Effector memory CD4-positive, alpha-beta T cell (primary cell): ENCODE measurements around the gene MPIG6B.
A peak's percentile ranks its signal among the peaks of the same experiment; 100 is the strongest.

Experiments
- DNase-seq, 3 donors: peaks; one replicate each; pipeline ENCODE4 v3.0.0-alpha.2; 2020
- H3K27ac ChIP-seq: 2 replicates; pipeline ENCODE4 v1.7.0; 2013; ENCODE audit warnings: mild to moderate bottlenecking, low read length, moderate library complexity; ENCODE audit not compliant: insufficient read depth, poor library complexity, severe bottlenecking
- H3K27me3 ChIP-seq: replicated peaks from 2 replicates; pipeline ENCODE4 v1.7.0; 2013; ENCODE audit warnings: mild to moderate bottlenecking, low read length; ENCODE audit not compliant: insufficient read depth, control insufficient read depth, poor library complexity, severe bottlenecking
- H3K36me3 ChIP-seq: 2 replicates; pipeline ENCODE4 v1.7.0; 2013; ENCODE audit warnings: mild to moderate bottlenecking, low read length, moderate library complexity; ENCODE audit not compliant: control insufficient read depth, insufficient read depth
- H3K4me1 ChIP-seq: 2 replicates; pipeline ENCODE4 v1.7.0; 2013; ENCODE audit warnings: low read length, mild to moderate bottlenecking; ENCODE audit not compliant: control insufficient read depth, insufficient read depth, poor library complexity, severe bottlenecking
- H3K4me3 ChIP-seq: 2 replicates; pipeline ENCODE4 v1.7.0; 2013; ENCODE audit warnings: low read length, low read depth, mild to moderate bottlenecking; ENCODE audit not compliant: insufficient read depth, poor library complexity, severe bottlenecking
- H3K9me3 ChIP-seq: 2 replicates; pipeline ENCODE4 v1.7.0; 2013; ENCODE audit warnings: mild to moderate bottlenecking, low read length, moderate library complexity; ENCODE audit not compliant: control insufficient read depth

Gene MPIG6B

GRCh38 chr6:31729515-31729978 is 6.4 kb downstream of the MPIG6B start:
- Histone ChIP-seq H3K9me3 (no peaks in the 10 kb centered on the region), H3K27ac (peak overlapping the region; percentile 67), H3K4me3 (peak overlapping the region; percentile 72), H3K4me1 (peaks cover 26% of the 10 kb centered on the region), H3K27me3 (no peaks in the 10 kb centered on the region), H3K36me3 (peaks cover 21% of the 10 kb centered on the region)
- peak; percentile 58 to 76 (median 66) for DNase-seq

DNA sequence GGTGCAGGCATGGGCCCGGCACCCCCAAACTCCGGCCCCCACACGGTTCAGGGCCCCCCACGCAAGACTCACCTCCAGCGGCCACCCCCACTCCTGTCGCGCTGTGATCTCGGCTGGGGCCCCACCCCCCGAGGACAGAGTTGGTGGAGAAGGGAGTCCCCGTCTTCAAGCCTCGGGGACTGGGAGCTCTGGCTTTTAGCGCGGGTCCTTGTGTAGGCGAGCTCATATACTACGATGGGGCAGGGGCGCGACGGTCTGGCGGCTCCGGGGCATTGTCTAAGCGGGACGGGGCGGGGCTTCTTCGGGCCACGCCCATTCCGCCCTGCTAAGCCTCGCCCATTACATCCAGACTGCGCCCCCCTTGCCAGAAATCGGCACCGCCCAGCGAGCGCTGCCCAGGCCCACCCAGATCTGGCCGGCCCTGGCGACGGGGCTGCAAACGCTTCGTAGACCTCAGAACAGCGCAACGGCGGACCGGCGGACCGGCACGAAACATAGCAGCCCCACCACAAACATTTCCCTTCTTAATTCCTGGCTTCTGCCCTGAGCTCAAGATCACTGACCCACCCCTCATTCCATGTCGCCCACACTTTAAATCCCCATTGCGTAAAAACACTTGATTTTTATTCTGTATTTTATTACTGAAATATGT is 6.9 kb downstream of the MPIG6B start:
- DNase-seq, result peak; percentile 56 to 60 (median 57)
- H3K27ac ChIP-seq, result peak overlapping the region; percentile 67
- H3K4me1 ChIP-seq, result peaks cover 31% of the 10 kb centered on the region
- no peaks in the 10 kb centered on the region for H3K9me3 ChIP-seq
- H3K4me3 ChIP-seq, result peak overlapping the region; percentile 72
- H3K27me3 ChIP-seq, result no peaks in the 10 kb centered on the region
- peaks cover 21% of the 10 kb centered on the region for H3K36me3 ChIP-seq

DNA sequence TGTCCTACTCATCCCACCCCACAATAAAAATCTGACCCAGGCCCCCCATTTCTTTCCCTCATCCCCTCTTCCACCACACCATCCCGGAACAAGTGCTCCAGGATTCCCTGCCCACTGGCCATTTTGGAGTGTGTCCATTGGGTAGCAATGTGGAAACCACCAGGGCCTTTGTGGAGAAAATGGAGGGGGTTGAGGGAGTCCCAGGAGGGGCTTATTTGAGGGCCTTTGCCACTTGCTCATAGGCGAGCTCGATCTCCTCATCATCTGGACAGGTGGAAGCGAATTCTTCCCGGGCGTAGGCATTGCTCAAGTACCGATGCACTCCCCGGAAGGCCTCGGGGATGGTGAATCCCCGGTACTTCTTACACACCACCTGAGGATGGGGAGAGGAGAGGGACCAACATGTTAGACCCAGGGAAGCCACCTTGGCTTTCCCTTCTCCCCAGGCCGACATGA is 7.5 kb downstream of the MPIG6B start:
- H3K4me3 ChIP-seq, result no peak overlapping the region
- H3K4me1 ChIP-seq, result peaks cover 31% of the 10 kb centered on the region
- no peaks in the 10 kb centered on the region for H3K9me3 ChIP-seq
- H3K36me3 ChIP-seq, result peaks cover 21% of the 10 kb centered on the region
- no peaks in the 10 kb centered on the region for H3K27me3 ChIP-seq
- no peak for DNase-seq
- H3K27ac ChIP-seq, result peak overlapping the region; percentile 67

GRCh38 chr6:31732029-31732428 is 8.9 kb downstream of the MPIG6B start:
- peaks cover 21% of the 10 kb centered on the region for H3K36me3 ChIP-seq
- peaks cover 37% of the 10 kb centered on the region for H3K4me1 ChIP-seq
- no peaks in the 10 kb centered on the region for H3K27me3 ChIP-seq
- no peak for DNase-seq
- H3K4me3 ChIP-seq, result no peak overlapping the region
- no peaks in the 10 kb centered on the region for H3K9me3 ChIP-seq
- no peak overlapping the region for H3K27ac ChIP-seq

- Histone ChIP-seq H3K36me3 (peaks cover 21% of the 10 kb centered on the region), H3K27ac (peak overlapping the region; percentile 85), H3K4me3 (no peak overlapping the region), H3K27me3 (no peaks in the 10 kb centered on the region), H3K9me3 (no peaks in the 10 kb centered on the region), H3K4me1 (peaks cover 50% of the 10 kb centered on the region)
- DNase-seq, result no peak
These were observed 10.6 kb downstream of the MPIG6B start for GRCh38 chr6:31733734-31734133.

DNA sequence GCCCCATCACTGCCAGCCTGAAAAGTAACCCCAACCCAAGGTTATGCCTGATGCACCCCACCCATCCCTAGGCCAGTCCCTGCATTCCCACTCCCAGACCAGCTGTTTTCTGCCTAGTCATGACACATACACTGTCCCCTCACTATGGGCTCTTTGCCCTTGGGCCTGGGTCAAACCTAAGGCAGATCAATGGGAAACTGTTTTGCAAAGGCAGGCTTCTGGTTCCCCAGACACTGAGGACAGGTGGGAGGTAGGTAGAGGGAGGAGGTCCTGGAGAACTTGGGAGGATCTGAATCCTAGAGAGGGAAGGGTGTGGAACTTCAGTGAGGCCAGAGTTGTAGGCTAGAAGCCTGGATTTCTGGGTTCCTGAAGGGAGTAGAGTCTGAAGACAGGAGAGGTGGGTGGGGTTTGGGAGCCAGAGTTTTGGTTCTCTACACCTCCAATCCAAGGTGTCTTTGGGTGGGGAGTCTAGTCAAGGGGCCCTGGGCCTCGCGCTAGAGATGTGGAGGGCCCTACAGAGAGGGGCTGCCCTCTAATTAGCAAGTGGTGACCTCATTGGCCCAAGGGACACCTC is 11.2 kb downstream of the MPIG6B start:
- Histone ChIP-seq H3K4me3 (peak overlapping the region; percentile 66), H3K36me3 (peaks cover 21% of the 10 kb centered on the region), H3K27me3 (no peaks in the 10 kb centered on the region), H3K9me3 (no peaks in the 10 kb centered on the region), H3K27ac (peak overlapping the region; percentile 85), H3K4me1 (peaks cover 50% of the 10 kb centered on the region)
- DNase-seq, result peak in 1 of 3 donors; percentile 51

GRCh38 chr6:31734821-31735406 is 11.7 kb downstream of the MPIG6B start:
- H3K4me3 ChIP-seq, result peak overlapping the region; percentile 66
- H3K9me3 ChIP-seq, result no peaks in the 10 kb centered on the region
- no peaks in the 10 kb centered on the region for H3K27me3 ChIP-seq
- peak overlapping the region; percentile 85 for H3K27ac ChIP-seq
- H3K4me1 ChIP-seq, result peaks cover 47% of the 10 kb centered on the region
- H3K36me3 ChIP-seq, result peaks cover 21% of the 10 kb centered on the region
- DNase-seq, result peak in 2 of 3 donors; percentile 51 to 60

DNA sequence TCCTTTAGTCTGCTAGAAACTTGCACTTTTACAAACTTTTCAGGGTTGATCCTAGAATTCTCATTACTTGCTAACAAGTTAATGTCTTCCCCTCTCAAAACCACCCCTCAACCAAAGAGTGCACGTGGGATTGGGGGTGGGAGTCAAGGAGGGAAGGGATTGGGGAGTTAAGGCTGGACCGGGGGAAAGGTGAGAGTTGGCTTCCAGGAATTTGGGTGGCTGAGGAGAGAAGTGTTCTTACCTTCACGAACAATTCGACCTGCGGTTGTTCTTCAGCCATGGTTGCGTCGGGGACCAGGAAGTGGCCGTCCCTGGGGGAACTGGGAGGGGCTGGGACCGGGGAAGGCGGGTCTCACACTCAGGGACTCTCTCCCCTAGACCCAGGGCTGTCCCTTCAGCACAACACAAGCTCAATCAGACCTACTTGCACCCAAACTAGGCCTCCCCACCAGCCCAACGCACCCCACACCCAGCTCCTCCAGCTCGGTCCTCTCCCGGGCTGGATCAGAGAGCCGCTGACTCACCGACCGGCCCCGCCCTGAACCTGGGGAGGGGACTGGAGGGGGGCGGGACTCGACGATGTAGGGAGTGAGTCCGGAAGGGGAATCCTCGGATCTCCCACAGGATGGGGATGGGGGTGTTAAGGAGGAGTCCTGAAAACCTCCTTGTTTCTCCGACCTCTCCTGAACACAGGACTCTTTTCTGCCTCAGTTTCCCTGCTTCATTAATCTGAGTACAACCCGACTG is 13.0 kb downstream of the MPIG6B start, which contains the start of gene CLIC1:
TSS of gene CLIC1 (minus strand) at position 510 of the 747 bp plus-strand sequence. CDS start at position 280, 230 bp downstream.
- H3K27me3 ChIP-seq, result no peaks in the 10 kb centered on the region
- peaks cover 50% of the 10 kb centered on the region for H3K4me1 ChIP-seq
- no peaks in the 10 kb centered on the region for H3K9me3 ChIP-seq
- H3K4me3 ChIP-seq, result peak within 1 kb of the TSS; percentile 66
- peaks cover 21% of the 10 kb centered on the region for H3K36me3 ChIP-seq
- DNase-seq, result peak; percentile 60 to 64 (median 64)
- peak within 1 kb of the TSS; percentile 85 for H3K27ac ChIP-seq

- Histone ChIP-seq H3K36me3 (peaks cover 16% of the 10 kb centered on the region), H3K4me3 (peak overlapping the region; percentile 66), H3K4me1 (peaks cover 50% of the 10 kb centered on the region), H3K27me3 (no peaks in the 10 kb centered on the region), H3K9me3 (no peaks in the 10 kb centered on the region), H3K27ac (peak overlapping the region; percentile 85)
- no peak for DNase-seq
These were observed 13.7 kb downstream of the MPIG6B start for GRCh38 chr6:31736768-31737314.
